MM.1S (cell line): ENCODE measurements around the gene ITM2B.

Experiments used
- EZH2 ChIP-seq: fragments of 300-600 bp; sonication (generic); optimal IDR thresholded peaks from 2 replicates; pipeline ENCODE3; 2017; ENCODE audit warnings: low read depth, mild to moderate bottlenecking, antibody characterized with exemption, low read length, mixed read lengths
- EZH2phosphoT487 ChIP-seq: fragments of 300-600 bp; sonication (generic); IDR thresholded peaks from 2 replicates; pipeline ENCODE4 v1.6.1; 2018; ENCODE audit warnings: antibody characterized with exemption, low read length
- TF ChIP-seq, protein P1 (sequence below): fragments of 300-600 bp; sonication (generic); IDR thresholded peaks from 2 replicates; pipeline ENCODE4 v1.5.1; 2016; ENCODE audit warnings: antibody characterized with exemption, low read length, mixed read lengths

DNA sequence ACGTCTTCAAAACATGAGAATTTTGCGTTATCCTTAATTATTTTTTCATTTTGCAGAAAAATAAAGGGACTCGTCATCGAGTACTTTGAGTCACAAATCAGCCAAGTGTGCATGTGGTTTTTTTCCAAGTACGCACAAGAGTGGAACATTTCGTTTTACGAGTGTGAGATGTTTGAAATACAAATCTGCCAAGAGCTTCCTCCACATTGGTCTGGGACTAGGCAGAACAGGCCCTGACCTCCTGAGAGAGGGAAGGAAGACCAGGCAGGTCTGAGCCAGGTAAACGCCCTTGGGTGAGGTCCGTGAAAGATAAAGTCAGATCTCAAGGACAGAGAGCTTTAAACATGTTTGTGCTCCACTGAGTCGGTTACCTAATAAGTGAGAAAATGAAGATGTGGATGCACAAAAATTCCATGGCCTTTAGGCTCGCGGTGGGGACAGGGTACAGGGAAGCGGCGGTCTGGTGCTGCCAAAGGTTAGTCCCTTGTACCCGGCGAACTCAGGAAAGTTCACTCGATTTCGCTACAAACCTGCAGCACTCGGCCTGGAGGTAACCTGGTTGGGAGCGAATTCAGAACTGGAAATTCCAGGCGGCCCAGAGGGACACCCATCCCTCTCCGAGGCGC, 473 bp upstream of the ITM2B start:
- TF ChIP-seq, protein P1, sequence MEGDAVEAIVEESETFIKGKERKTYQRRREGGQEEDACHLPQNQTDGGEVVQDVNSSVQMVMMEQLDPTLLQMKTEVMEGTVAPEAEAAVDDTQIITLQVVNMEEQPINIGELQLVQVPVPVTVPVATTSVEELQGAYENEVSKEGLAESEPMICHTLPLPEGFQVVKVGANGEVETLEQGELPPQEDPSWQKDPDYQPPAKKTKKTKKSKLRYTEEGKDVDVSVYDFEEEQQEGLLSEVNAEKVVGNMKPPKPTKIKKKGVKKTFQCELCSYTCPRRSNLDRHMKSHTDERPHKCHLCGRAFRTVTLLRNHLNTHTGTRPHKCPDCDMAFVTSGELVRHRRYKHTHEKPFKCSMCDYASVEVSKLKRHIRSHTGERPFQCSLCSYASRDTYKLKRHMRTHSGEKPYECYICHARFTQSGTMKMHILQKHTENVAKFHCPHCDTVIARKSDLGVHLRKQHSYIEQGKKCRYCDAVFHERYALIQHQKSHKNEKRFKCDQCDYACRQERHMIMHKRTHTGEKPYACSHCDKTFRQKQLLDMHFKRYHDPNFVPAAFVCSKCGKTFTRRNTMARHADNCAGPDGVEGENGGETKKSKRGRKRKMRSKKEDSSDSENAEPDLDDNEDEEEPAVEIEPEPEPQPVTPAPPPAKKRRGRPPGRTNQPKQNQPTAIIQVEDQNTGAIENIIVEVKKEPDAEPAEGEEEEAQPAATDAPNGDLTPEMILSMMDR: no peak
- no peak for TF ChIP-seq EZH2phosphoT487
- no peak for TF ChIP-seq EZH2
